Stimulated activated CD4-positive, alpha-beta T cell treated with anti-CD3 and anti-CD28 coated beads, Interleukin-1b, Interleukin-23, amount 100 ng/mL, for 24 hours (primary cell): ENCODE measurements around the gene IMPDH2.

Experiments
- DNase-seq, 4 experiments: peaks; one replicate each; pipeline ENCODE4 v3.0.0-alpha.2; 2020; ENCODE audit warnings: low read depth in 4 of 4, low spot score in 1 of 4

Gene IMPDH2

DNA sequence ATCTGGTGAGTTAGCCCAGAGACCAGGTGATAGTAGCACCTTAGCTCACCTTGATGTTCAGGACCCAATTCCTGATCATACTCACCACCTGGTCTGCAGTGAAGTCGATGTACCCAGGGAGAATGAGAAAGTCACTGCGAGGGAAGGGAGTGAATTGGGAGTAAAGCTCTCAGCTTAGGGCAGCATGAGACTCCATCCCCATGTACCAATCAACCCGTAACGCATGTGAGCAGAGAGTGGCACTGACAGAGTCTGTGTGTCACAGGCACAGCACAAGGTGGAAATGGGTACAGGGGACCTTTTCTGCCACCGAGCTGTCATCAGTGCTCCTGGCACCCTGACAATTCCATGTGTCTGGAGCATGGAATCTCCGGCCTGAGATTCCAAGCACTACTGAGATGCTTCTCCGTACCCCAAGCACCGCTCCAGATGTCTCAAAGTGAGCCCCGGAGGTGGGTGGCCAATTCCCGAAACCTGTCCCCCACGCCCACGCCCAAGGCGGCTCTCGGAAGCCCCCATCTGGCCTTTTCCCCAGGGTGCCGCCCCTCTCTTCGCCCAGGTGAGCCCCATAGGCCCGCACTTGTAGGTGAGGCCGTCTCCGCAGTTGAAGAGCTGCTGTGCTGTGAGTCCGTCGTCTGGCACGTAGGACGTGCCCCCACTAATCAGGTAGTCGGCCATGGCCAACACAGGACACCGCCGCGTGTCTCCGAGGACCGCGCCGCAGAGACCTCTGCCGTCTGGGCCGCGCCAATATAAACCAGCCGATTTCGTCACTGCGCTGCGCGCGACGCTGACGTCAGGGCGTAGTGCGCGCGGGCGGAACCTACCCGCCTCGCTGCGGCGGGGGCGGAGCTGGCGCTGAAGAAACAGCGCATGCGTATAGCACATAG, at the start of gene IMPDH2:
Gene IMPDH2, minus strand, starts transcription at position 726 of the 890 bp plus-strand sequence. Its CDS starts 48 bp downstream, at position 678.
- peak; percentile 84 to 89 (median 86) for DNase-seq

- DNase-seq = no peak
Measured at GRCh38 chr3:49076646-49077045, 47.4 kb upstream of the IMPDH2 start.

GRCh38 chr3:49076116-49076515, 46.9 kb upstream of the IMPDH2 start:
- DNase-seq = no peak

GRCh38 chr3:49058011-49058410, 28.8 kb upstream of the IMPDH2 start:
- no peak for DNase-seq

- DNase-seq = no peak
Measured at GRCh38 chr3:49057268-49057667, 28.1 kb upstream of the IMPDH2 start.

- no peak for DNase-seq
Measured at GRCh38 chr3:49054344-49054862, 25.2 kb upstream of the IMPDH2 start.

DNA sequence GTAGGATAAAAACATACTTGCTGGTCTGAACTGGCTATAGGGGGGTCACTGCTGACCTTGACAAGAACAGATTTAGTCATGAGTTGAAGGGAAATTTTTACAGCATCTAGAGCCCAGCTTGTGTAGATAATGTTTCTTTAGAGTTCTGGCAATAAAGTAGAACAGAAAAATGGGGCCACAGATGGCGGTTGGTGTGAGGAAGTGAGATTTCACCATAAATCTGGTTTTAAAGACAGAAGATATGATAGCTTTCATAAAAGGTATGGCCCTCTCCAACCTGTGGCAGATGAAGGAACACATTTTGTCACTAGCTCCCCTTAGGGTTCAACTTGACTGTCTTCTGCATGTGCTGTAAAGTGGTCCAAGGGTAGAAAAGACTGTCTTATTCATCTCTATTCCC, 24.3 kb upstream of the IMPDH2 start:
- no peak for DNase-seq

- no peak for DNase-seq
Measured at GRCh38 chr3:49035281-49035680, 6.1 kb upstream of the IMPDH2 start.

DNA sequence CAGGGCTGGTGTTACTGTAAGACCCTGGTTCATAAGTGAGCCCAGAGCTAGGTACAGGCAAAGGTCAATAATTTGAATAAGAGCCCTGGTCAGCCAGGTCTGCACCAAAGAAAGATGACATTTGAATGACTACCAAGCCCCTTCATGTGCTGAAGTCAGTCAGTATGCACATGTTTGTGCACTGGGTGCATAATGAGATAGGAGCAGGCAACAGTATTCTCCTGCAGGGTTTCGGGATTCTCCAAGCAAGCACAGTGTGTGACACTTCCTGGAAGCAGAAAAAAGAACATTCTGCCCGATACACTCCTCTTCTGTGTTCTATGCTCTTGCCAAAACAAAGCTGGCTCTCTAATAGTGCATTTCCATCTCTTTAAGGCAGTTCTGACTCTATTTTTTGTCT, 5.5 kb upstream of the IMPDH2 start:
- DNase-seq = no peak

- no peak for DNase-seq
Measured at GRCh38 chr3:49032646-49033304, 3.6 kb upstream of the IMPDH2 start.

GRCh38 chr3:49030321-49030720, 1.1 kb upstream of the IMPDH2 start:
- DNase-seq = no peak

DNA sequence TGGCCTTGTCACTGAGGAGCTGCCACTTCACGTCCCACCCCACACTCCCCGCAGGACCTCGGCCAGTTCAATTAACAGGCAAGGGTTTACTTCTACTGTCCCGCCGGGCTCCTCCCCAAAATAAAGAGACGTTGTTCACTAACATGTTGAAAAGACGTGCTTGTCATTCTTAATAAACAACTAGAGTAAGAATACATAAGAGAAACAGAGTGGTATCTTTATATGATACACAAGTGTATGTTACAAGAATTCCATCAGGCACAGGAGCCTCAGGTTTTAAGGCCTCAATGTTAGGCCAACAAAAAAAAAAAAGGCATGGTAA, 326 bp upstream of the IMPDH2 start:
- DNase-seq = no peak

- DNase-seq = no peak
Measured at GRCh38 chr3:49028298-49028672, 913 bp downstream of the IMPDH2 start.

- no peak for DNase-seq
Measured at GRCh38 chr3:49027634-49028033, 1.6 kb downstream of the IMPDH2 start.

DNA sequence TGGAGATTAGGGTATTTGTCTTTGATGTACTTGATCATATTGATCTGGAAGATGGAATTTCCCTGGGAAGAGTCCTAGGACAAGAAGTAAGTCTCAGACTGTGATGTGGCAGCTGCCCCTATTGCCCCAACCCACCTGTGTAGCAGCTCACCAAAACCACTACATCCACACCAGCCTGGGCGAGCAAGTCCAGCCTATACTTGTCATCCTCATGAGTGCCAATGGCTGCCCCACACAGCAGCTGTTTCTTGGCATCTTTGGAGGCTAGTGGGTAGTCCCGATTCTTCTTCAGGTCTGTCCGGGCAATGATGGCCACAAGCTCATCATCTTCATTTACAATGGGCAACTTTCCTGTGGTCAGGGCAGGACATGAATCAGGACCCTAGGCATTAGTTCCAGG, 2.7 kb downstream of the IMPDH2 start:
- no peak for DNase-seq

DNA sequence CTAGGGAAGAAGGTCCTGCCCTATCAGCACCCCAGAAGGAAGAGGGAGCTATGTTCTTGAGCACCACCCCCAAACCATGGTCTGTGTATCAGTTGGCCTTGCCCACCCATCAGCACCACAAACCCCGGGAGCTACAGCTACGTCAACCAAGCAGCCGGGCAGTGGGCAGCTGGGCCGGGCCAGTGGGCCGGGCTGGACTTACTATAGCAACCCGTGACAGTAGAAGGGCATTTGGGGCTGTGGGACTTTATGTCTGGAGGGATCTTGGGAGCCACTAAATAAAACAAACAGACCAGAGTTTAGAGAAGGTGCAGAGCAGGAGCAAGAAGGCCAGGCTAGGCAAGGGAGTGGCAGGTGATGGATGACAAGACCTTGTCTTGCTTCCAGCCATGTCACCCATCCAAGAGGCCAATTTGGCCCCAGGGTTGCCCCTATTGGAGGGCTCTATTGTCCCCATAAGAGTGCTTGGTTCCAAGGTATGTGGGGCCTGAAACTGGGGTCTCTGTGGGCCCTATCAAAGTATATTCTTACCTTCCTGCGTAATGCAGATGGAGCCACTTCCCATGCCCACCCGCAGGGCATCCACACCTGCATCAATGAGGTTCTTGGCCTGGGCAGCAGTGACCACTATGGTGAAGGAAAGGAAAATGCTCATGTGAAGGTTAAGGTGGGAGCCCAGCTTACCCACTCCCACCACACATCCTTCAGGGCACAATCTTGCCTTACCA, 3.2 kb downstream of the IMPDH2 start:
- no peak for DNase-seq

DNA sequence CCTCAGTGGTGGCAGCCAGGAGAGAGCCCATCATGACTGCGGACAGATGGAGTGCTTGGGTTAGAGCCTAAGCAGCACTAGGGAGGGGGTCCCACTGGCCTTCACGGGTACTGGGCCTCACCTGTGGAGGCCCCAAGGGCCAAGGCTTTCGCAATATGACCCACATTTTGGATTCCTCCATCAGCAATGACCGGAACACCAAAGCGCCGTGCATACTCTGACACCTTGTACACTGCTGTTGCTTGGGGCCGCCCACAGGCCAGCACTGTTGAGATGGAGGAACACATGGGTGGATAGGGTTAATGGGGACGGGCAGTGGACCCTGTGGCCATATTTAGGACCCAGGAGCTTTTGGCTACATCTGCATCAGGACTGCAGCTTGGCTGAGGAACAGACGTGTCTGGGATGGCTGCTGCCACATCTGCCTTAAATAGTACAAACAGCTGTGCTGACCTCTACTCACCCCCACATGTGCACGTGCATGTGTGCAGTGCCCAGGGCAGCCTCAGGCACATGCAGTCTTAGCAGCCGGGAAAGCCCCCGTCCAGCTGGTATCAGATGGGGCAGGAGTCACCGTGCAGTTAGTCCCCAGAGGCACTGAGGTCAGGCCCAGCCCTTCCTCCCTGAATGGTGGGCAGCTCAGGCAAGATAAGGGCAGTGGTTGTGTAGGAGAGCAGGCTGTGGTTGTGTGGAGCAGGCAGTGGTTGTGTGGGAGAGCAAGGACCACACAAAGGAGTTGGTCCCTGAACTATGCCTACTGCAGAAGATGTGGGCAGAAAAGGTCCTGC, 4.0 kb downstream of the IMPDH2 start:
- DNase-seq = no peak

- no peak for DNase-seq
Measured at GRCh38 chr3:49024449-49024848, 4.7 kb downstream of the IMPDH2 start.

DNA sequence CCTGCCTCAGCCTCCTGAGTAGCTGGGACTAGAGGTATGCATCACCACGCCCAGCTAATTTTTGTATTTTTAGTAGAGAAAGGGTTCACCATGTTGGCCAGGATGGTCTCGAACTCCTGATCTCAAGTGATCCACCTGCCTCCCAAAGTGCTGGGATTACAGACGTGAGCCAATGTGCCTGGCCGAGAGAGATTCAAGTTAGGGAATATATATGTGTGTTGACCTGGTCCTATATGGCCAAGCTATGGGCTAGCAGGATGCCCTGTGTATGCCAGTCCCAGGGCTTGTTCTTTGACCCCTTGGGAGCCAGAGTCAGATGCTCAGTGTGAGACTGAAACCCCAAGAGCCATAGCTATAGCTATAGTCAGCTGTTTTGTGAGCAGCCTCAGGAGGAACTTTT, 5.4 kb downstream of the IMPDH2 start:
- no peak for DNase-seq

GRCh38 chr3:49022688-49023171, 6.5 kb downstream of the IMPDH2 start:
- no peak for DNase-seq
